ENCODE data around the gene APOBR.
"Not testable (repeated sequence)": the region's sequence is repeated elsewhere in the genome, so short reads cannot be mapped to it uniquely, and the experiment has no call there.

The APOBR gene

GRCh38 chr16:28497861-28498599 is 3.6 kb downstream of the APOBR start:
- in situ Hi-C loops (cut with MboI; ENCODE audit: low pct_unique_long_range_greater_than_20kb, low sequenced_read_pairs), result no loop called here
- DNase-seq, result no peak

- in situ Hi-C loops (cut with MboI; ENCODE audit: low pct_unique_long_range_greater_than_20kb, low sequenced_read_pairs), result no loop called here
- no peak for DNase-seq
Measured at GRCh38 chr16:28498666-28499381, 4.4 kb downstream of the APOBR start.

- in situ Hi-C loops (cut with MboI; ENCODE audit: low pct_unique_long_range_greater_than_20kb, low sequenced_read_pairs), result no loop called here
Measured at GRCh38 chr16:28499854-28500253, 5.4 kb downstream of the APOBR start.

GRCh38 chr16:28500476-28501180 is 6.2 kb downstream of the APOBR start:
- in situ Hi-C loops (cut with MboI; ENCODE audit: low pct_unique_long_range_greater_than_20kb, low sequenced_read_pairs); DNase-seq: not testable (repeated sequence)

More at GRCh38 chr16:28499854-28500253, 5.4 kb downstream of the APOBR start:
- no peak for DNase-seq

GRCh38 chr16:28501258-28502232 is 7.1 kb downstream of the APOBR start:
- DNase-seq, result no peak
- in situ Hi-C loops (cut with MboI; ENCODE audit: low pct_unique_long_range_greater_than_20kb, low sequenced_read_pairs), result no loop called here

GRCh38 chr16:28502290-28502689 is 7.8 kb downstream of the APOBR start:
- in situ Hi-C loops (cut with MboI; ENCODE audit: low pct_unique_long_range_greater_than_20kb, low sequenced_read_pairs), result no loop called here
- no peak for DNase-seq

GRCh38 chr16:28503470-28504259 is 9.2 kb downstream of the APOBR start:
- in situ Hi-C loops (cut with MboI; ENCODE audit: low pct_unique_long_range_greater_than_20kb, low sequenced_read_pairs), result no loop called here
- DNase-seq, result no peak

- in situ Hi-C loops (cut with MboI; ENCODE audit: low pct_unique_long_range_greater_than_20kb, low sequenced_read_pairs), result no loop called here
- no peak for DNase-seq
Measured at GRCh38 chr16:28504707-28505404, 10.4 kb downstream of the APOBR start.

- in situ Hi-C loops (cut with MboI; ENCODE audit: low pct_unique_long_range_greater_than_20kb, low sequenced_read_pairs), result no loop called here
- DNase-seq, result no peak
Measured at GRCh38 chr16:28505489-28506137, 11.2 kb downstream of the APOBR start.

GRCh38 chr16:28511031-28511430 is 16.6 kb downstream of the APOBR start:
- in situ Hi-C loops (cut with MboI; ENCODE audit: low pct_unique_long_range_greater_than_20kb, low sequenced_read_pairs), result no loop called here
- DNase-seq, result no peak

- no peak for DNase-seq
- in situ Hi-C loops (cut with MboI; ENCODE audit: low pct_unique_long_range_greater_than_20kb, low sequenced_read_pairs), result no loop called here
Measured at GRCh38 chr16:28511801-28512789, 17.7 kb downstream of the APOBR start.

GRCh38 chr16:28513484-28514181 is 19.2 kb downstream of the APOBR start:
- DNase-seq, result no peak

GRCh38 chr16:28514246-28514645 is 19.8 kb downstream of the APOBR start:
- DNase-seq, result no peak
- in situ Hi-C loops (cut with MboI; ENCODE audit: low pct_unique_long_range_greater_than_20kb, low sequenced_read_pairs), result no loop called here

More at GRCh38 chr16:28513484-28514181, 19.2 kb downstream of the APOBR start:
- in situ Hi-C loops (cut with MboI; ENCODE audit: low pct_unique_long_range_greater_than_20kb, low sequenced_read_pairs), result no loop called here

- in situ Hi-C loops (cut with MboI; ENCODE audit: low pct_unique_long_range_greater_than_20kb, low sequenced_read_pairs), result no loop called here
- no peak for DNase-seq
Measured at GRCh38 chr16:28520672-28521071, 26.2 kb downstream of the APOBR start.

GRCh38 chr16:28521436-28521835 is 27.0 kb downstream of the APOBR start:
- no peak for DNase-seq
- in situ Hi-C loops (cut with MboI; ENCODE audit: low pct_unique_long_range_greater_than_20kb, low sequenced_read_pairs), result no loop called here

Data from KBM-7 (cell line).